HG03097 (cell line): ENCODE data around the gene KIAA2012.

Experiments used
- ATAC-seq: cut with Tn5 transposase; IDR thresholded peaks from one replicate; pipeline ENCODE4 v1.9.1; 2021; ENCODE audit not compliant: unreplicated experiment, low FRiP score

The KIAA2012 gene

GRCh38 chr2:202042444-202042843, 30.6 kb upstream of the KIAA2012 start:
- ATAC-seq, result no peak

- ATAC-seq, result no peak
These were observed 29.6 kb upstream of the KIAA2012 start for GRCh38 chr2:202043475-202043874.

- no peak for ATAC-seq
These were observed 28.3 kb upstream of the KIAA2012 start for GRCh38 chr2:202044777-202045176.

GRCh38 chr2:202046572-202046971, 26.5 kb upstream of the KIAA2012 start:
- no peak for ATAC-seq

- ATAC-seq, result no peak
These were observed 23.8 kb upstream of the KIAA2012 start for GRCh38 chr2:202049092-202049728.

GRCh38 chr2:202049840-202050239, 23.2 kb upstream of the KIAA2012 start:
- no peak for ATAC-seq

- no peak for ATAC-seq
These were observed 22.4 kb upstream of the KIAA2012 start for GRCh38 chr2:202050652-202051051.

- ATAC-seq, result no peak
These were observed 21.4 kb upstream of the KIAA2012 start for GRCh38 chr2:202051499-202052161.

- no peak for ATAC-seq
These were observed 20.8 kb upstream of the KIAA2012 start for GRCh38 chr2:202052235-202052634.

GRCh38 chr2:202054679-202055078, 18.4 kb upstream of the KIAA2012 start:
- no peak for ATAC-seq

GRCh38 chr2:202056611-202057010, 16.4 kb upstream of the KIAA2012 start:
- no peak for ATAC-seq

GRCh38 chr2:202060218-202060617, 12.8 kb upstream of the KIAA2012 start:
- ATAC-seq, result no peak

GRCh38 chr2:202061695-202062094, 11.4 kb upstream of the KIAA2012 start:
- no peak for ATAC-seq

GRCh38 chr2:202064171-202064880, 8.7 kb upstream of the KIAA2012 start:
- no peak for ATAC-seq

- ATAC-seq, result no peak
These were observed 8.2 kb upstream of the KIAA2012 start for GRCh38 chr2:202064881-202065230.

GRCh38 chr2:202065876-202066275, 7.2 kb upstream of the KIAA2012 start:
- ATAC-seq, result no peak

- no peak for ATAC-seq
These were observed 6.2 kb upstream of the KIAA2012 start for GRCh38 chr2:202066875-202067274.

GRCh38 chr2:202067589-202067988, 5.5 kb upstream of the KIAA2012 start:
- no peak for ATAC-seq

- no peak for ATAC-seq
These were observed 3.6 kb upstream of the KIAA2012 start for GRCh38 chr2:202069170-202070067.

GRCh38 chr2:202071107-202071506, 1.9 kb upstream of the KIAA2012 start:
- no peak for ATAC-seq

GRCh38 chr2:202072226-202072625, 829 bp upstream of the KIAA2012 start:
- ATAC-seq, result no peak
